ENCODE data around the gene DROSHA.
A peak's percentile ranks its signal among the peaks of the same experiment; 100 is the strongest.
"Not testable (repeated sequence)": the region's sequence is repeated elsewhere in the genome, so short reads cannot be mapped to it uniquely, and the experiment has no call there.

Gene DROSHA

GRCh38 chr5:31531888-31532547, at the start of gene DROSHA, which contains the start of gene C5orf22:
DROSHA (minus strand) TSS chr5:31532093; CDS start chr5:31529059, 3,034 bp downstream.
C5orf22 (plus strand) TSS chr5:31532301; CDS start chr5:31532393, 92 bp downstream.
- peak; percentile 87 to 89 for DNase-seq

GRCh38 chr5:31579558-31579957, 47.7 kb upstream of the DROSHA start:
- no peak for DNase-seq

- no peak for DNase-seq
These were observed 45.5 kb upstream of the DROSHA start for GRCh38 chr5:31577438-31577837.

GRCh38 chr5:31574772-31575171, 42.9 kb upstream of the DROSHA start:
- DNase-seq, result no peak

GRCh38 chr5:31573494-31574142, 41.7 kb upstream of the DROSHA start:
- DNase-seq, result no peak

DNA sequence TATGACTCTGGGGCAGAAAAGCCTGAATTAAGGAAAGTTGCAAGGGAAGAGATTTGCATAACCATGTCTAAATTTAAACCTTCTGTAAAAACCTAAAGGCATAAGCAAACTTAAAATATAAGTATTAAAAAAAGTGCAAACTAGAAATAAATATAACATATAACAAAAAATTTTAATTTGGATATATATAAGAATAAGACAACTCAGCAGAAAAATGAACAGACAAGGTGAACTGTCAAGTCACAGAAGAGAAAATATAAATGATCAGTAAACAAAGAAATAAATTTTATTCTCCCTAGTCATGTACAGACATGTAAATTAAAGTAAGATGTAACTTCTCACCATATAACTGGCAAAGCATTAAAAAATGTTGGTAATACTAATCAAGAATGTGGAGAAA, 37.2 kb upstream of the DROSHA start:
- DNase-seq, result no peak

DNA sequence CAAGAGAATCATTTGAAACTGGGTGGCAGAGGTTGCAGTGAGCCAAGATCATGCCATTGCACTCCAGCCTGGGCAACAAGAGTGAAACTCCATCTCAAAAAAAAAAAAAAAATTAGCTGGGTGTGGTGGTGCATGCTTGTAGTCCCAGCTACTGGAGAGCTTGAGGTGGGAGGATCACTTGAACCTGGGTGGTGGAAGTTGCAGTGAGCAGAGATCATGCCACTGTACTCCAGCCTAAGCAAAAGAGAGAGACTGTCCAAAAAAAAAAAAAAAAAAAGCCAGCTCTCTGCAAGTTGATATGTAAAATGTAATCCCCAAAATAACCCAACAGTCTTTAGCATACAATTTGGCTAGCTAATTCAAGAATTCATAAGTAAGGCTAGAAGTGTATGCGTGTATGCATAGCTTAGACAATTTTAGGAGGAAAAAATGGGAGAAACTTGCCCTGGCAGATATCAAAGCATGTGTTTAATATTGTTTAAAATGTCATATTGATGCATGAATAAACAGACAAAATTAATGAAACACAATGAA, 36.5 kb upstream of the DROSHA start:
- DNase-seq, result no peak

- DNase-seq, result not testable (repeated sequence)
These were observed 34.5 kb upstream of the DROSHA start for GRCh38 chr5:31566362-31566761.

- no peak for DNase-seq
These were observed 31.3 kb upstream of the DROSHA start for GRCh38 chr5:31563216-31563615.

GRCh38 chr5:31561946-31562345, 30.1 kb upstream of the DROSHA start:
- no peak for DNase-seq

DNA sequence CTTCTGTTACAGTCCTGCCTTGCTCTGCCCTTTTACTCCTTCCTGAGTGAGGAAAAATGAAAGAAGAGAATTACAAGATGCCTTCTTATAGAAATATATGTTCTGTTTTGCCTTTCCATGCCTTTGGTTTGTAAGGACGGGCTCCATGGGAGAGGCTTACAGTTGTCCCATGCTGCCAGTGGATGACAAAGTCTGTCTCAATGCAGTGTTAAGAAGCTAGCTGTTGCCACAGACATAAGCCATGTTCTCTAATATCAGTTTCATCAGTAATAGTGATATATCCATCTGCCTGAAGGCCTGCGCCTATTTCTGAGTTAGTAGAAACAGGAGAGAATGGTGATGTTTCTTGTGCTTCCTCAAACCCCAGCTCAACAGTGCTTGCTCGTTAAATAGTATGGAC, 28.0 kb upstream of the DROSHA start:
- no peak for DNase-seq

DNA sequence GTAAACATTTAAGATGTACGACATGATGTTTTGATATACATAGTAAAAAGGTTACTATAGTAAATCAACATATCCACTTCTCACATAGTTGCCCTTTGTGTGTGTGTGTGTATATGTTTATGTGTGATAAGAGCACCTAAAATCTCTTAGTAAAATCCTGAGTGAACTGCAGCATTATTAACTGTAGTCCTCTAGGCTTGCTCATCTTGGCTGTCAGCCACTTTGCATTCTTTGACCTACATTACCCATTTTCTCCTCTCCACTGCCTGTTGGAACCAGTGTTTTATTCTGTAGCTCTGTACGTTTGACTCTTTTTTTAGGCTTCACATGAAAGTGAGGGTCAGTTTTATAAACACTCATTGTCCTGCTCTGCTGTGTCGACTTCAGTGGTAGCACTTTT, 24.6 kb upstream of the DROSHA start:
- DNase-seq, result no peak

- DNase-seq, result no peak
These were observed 22.7 kb upstream of the DROSHA start for GRCh38 chr5:31554552-31554951.

DNA sequence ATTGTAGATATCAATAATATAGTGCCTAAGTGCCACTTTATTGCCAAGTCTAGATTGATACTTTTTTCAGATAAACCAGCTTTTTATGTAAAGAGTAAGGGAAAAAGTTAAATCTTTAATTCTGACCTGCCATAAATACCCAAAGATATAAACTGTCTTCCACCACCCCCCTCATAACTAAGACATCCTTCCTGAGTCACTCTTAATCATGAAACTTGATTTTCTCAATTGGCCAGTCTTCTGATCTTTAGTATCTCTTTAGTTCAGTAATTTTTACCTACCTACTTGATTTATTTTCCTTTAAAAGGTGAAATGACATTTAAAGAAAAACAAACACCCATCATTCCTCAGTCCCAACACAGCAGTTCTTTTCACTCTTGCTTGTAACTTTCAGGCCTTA, 22.0 kb upstream of the DROSHA start:
- no peak for DNase-seq

- DNase-seq, result no peak
These were observed 20.0 kb upstream of the DROSHA start for GRCh38 chr5:31551878-31552277.

GRCh38 chr5:31549114-31549513, 17.2 kb upstream of the DROSHA start:
- DNase-seq, result peak in 1 of 2 experiments; percentile 6

DNA sequence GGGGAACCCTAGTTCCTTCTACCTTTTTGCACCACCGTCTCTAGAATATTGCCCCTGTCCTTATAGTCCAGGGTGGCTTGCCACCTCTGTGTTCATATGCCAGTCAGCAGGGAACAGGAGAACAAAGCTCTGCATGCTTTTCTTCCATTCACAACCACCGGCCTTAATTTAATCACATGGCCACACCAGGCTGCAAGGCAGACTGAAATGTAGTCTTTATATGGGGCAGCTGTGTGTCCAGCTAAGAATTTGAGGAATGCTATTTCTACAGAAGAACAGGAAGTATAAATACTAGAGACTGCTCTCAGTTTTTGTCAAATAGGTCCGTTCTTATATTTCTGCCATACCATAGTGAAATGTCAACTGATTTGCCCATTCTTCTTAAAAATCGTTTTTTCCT, 6.0 kb upstream of the DROSHA start:
- DNase-seq, result no peak

DNA sequence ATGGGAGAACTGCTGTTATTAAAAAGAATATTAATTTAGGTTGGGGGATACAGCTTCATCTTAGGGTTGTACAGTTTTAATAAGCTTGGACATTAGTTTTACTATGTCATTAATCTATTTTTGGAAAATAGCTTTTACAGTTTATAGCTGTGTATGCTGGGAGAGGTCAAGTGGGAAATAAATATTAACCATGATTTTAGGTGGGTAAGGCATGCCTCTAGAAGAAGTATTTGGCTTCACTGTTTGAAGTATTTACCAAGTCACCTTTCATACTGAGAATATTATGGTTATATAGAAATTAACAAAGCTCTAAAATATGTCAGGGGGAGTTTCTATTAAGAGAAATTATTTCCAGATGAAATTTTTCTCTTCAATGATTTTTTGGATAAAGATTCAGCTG, 5.5 kb upstream of the DROSHA start:
- no peak for DNase-seq

DNA sequence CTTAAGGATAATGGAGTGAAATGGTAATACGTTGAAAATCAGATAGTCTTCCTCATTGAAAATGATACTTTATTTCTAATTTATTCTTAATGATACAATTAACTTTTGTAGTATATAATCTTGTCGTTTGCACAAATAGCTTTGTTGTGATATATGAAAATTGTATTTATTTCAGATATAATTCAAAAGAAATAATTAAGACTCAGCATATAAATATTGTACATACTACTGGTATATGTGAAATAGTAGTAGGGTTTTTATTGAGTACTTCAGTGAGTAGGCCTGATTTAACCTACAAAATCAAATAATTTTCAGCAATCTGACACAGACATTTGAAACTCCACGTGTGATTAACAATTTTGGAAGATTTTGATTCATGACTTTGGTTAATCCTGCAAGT, 5.0 kb upstream of the DROSHA start:
- DNase-seq, result no peak

GRCh38 chr5:31534527-31535046, 2.7 kb upstream of the DROSHA start:
- no peak for DNase-seq

- no peak for DNase-seq
These were observed 378 bp downstream of the DROSHA start for GRCh38 chr5:31531543-31531887.

DNA sequence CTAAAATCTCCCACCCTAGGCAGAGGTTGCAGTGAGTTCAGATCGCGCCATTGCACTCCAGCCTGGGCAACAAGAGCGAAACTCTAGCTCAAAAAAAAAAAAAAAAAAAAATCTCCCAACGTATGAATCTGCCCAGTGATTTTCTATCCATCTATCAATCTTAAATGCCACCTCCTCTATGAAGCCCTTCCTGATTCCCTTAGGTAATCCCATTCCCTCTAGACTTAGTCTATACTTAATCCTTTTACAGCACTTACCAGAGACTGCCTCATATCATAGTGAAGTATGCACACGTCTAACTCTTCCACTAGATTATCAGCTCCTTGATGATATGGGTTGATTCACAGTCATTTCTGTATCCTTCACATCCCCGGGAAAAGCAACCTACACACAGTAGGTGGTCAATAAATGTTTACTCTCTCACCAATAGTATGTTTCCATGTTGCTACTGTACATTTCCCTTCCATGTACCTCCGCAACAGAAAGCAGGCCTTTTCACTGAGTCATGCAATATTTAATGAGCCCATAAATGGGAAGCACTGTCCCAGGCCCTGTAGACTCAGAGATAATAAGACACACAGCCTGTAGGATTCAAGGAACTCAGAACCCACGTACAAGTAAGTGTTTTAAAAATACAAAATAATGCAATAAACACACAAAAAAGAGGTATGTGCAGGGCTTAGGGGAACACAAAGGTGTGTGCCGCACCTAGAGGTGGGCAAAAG, 1.2 kb downstream of the DROSHA start:
- no peak for DNase-seq

DNA sequence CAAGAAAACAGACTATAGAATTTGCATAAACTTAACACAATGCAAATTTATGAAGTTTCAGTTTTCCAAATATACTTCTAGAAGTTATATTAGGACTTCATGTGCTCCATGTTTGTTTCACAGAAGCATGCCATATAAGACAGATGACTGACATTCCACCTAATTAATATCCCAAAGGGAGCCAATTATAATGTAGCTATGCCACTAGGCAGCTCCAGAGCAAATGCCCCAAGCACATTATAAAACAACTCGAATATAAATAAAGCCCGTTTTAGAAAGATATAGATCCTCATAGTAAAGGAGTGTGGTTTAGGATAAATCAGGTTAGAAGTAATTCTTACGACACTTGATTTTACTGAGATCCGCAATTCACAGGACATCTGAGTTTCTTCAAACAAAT, 8.9 kb downstream of the DROSHA start:
- DNase-seq, result no peak

DNA sequence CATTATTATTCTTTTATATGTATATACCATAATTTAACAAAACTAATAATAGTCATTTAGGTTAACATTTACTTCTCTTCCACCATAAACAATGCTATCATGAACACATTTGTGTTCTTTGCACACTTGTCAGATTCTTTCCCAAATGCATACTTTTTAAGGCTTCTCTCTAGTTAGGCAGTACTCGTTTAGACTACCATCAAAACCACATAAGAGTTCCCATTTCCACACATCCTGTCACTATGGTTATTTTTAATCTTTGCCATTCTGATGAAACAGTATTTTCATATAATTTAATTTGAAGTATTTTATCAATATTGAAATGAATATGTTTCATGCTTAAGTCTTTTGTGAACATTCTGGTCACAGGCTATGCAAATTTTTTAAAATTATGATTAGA, 15.1 kb downstream of the DROSHA start:
- DNase-seq, result no peak

All from activated CD4-positive, alpha-beta T cell treated with anti-CD3 and anti-CD28 coated beads, Interleukin-2, amount 50 U/mL, for 4 hours (primary cell).